Mesothelial cell of epicardium (in vitro differentiated cells): ENCODE measurements around the gene CDC42BPA. TPM values are rescaled to one million over a fixed set of nuclear protein-coding genes. Genes with fewer than 3 reads are reported as not detected.

ENCODE experiments used
- DNase-seq, 2 experiments: peaks; one replicate each; pipeline ENCODE4 v3.0.0; 2021; ENCODE audit warnings: low spot score in 2 of 2; ENCODE audit not compliant: unreplicated experiment in 2 of 2
- H3K27ac Mint-ChIP-seq: 2 replicates; pipeline ENCODE4 v1.8.0; 2021; ENCODE audit warnings: mixed read lengths
- H3K27me3 Mint-ChIP-seq: 2 replicates; pipeline ENCODE4 v1.8.0; 2021; ENCODE audit warnings: low read depth, mixed read lengths
- H3K36me3 Mint-ChIP-seq: 2 replicates; pipeline ENCODE4 v1.8.0; 2021; ENCODE audit warnings: mixed read lengths
- H3K4me1 Mint-ChIP-seq: 2 replicates; pipeline ENCODE4 v1.8.0; 2021; ENCODE audit warnings: mixed read lengths
- H3K4me3 Mint-ChIP-seq: 2 replicates; pipeline ENCODE4 v1.8.0; 2021; ENCODE audit warnings: mild to moderate bottlenecking, moderate library complexity, mixed read lengths
- H3K9me3 Mint-ChIP-seq: 2 replicates; pipeline ENCODE4 v1.8.0; 2021; ENCODE audit warnings: mixed read lengths
- total RNA-seq: library from RNA; stranded (reverse); gene quantifications from 3 replicates; pipeline ENCODE4 v1.2.1, GENCODE V29; 2021
- TF ChIP-seq, protein P1 (sequence below): fragments of 200-600 bp; sonication (generic); IDR thresholded peaks from one replicate; pipeline ENCODE4 v1.5.0; 2021; ENCODE audit warnings: antibody characterized with exemption; ENCODE audit not compliant: unreplicated experiment

The CDC42BPA gene
- total RNA-seq, 1 donor from 2014 or later, result 44.4 TPM

GRCh38 chr1:226948996-226949395 is 369.3 kb downstream of the CDC42BPA start:
- no peaks in the 10 kb centered on the region for H3K4me1 Mint-ChIP-seq
- H3K27ac Mint-ChIP-seq, result no peak overlapping the region
- H3K27me3 Mint-ChIP-seq, result no peaks in the 10 kb centered on the region
- DNase-seq, result no peak
- H3K4me3 Mint-ChIP-seq, result no peak overlapping the region
- H3K36me3 Mint-ChIP-seq, result no peaks in the 10 kb centered on the region
- TF ChIP-seq, protein P1, sequence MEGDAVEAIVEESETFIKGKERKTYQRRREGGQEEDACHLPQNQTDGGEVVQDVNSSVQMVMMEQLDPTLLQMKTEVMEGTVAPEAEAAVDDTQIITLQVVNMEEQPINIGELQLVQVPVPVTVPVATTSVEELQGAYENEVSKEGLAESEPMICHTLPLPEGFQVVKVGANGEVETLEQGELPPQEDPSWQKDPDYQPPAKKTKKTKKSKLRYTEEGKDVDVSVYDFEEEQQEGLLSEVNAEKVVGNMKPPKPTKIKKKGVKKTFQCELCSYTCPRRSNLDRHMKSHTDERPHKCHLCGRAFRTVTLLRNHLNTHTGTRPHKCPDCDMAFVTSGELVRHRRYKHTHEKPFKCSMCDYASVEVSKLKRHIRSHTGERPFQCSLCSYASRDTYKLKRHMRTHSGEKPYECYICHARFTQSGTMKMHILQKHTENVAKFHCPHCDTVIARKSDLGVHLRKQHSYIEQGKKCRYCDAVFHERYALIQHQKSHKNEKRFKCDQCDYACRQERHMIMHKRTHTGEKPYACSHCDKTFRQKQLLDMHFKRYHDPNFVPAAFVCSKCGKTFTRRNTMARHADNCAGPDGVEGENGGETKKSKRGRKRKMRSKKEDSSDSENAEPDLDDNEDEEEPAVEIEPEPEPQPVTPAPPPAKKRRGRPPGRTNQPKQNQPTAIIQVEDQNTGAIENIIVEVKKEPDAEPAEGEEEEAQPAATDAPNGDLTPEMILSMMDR, result no peak
- peaks cover 9% of the 10 kb centered on the region for H3K9me3 Mint-ChIP-seq

DNA sequence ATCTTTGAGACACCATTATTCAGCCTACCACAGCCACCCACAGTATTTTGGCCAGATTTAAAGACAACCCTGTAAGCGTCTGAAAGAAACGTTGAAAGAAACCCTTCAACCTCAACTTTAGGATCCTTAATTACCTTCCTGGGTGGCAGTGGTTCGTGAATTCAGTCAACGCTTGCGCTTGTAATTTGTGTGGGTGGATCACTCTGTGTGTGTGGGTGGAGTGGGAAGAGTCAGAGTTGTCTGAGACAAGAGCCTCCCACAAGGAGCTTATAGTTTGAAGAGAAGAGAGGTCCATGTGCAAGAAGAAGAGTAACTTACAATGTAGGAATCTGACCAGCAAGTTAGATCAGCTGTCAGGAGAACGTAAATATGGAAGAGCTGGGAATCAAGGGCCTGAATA is 369.8 kb downstream of the CDC42BPA start:
- Mint-ChIP-seq H3K9me3 (peaks cover 9% of the 10 kb centered on the region), H3K36me3 (no peaks in the 10 kb centered on the region), H3K4me1 (no peaks in the 10 kb centered on the region), H3K27me3 (no peaks in the 10 kb centered on the region), H3K27ac (no peak overlapping the region), H3K4me3 (no peak overlapping the region)
- no peak for DNase-seq
- TF ChIP-seq, protein P1, result no peak

DNA sequence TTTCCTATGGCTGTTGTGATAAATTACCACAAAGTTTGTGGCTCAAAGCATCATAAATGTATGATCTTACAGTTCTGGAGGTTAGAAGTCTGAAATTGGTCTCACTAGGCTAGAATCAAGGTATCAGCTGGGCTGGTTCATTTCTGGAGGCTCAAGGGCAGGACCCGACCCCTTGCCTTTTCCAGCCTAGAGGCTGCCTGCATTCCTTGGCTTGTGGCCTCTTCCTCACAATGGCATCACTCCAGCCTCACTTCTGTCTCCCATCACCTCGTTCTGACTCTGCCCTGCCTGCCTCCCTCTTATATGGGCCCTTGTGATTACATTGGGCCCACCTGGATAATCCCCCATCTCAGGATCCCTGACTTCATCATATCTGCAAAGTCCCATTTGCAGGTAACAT is 370.2 kb downstream of the CDC42BPA start:
- H3K9me3 Mint-ChIP-seq, result peaks cover 9% of the 10 kb centered on the region

DNA sequence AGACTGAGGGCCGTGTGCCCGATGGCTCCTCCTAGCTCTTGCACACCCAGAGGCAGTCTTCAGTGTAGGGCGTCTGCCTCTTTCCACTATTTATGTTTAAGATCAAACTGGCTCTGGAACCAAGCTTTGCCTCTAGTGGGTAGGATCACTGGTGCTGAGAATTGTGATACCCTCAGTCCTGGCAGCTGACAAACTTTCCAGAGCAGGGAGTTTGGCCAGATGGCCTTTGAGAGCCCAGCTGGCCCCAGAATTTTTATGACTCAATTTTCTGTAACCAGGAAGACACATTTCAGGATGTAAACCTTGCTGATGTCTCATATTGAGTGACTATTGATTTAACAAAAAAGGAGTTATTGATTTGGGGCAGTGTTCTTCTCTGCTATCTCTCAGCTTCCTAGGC is 371.5 kb downstream of the CDC42BPA start:
- Mint-ChIP-seq H3K9me3 (peaks cover 9% of the 10 kb centered on the region), H3K27ac (no peak overlapping the region), H3K4me1 (no peaks in the 10 kb centered on the region), H3K27me3 (no peaks in the 10 kb centered on the region), H3K4me3 (no peak overlapping the region), H3K36me3 (no peaks in the 10 kb centered on the region)
- DNase-seq, result no peak
- TF ChIP-seq, protein P1, result no peak

More for the DNA sequence above, 370.2 kb downstream of the CDC42BPA start:
- Mint-ChIP-seq H3K36me3 (no peaks in the 10 kb centered on the region), H3K27ac (no peak overlapping the region), H3K27me3 (no peaks in the 10 kb centered on the region), H3K4me3 (no peak overlapping the region), H3K4me1 (no peaks in the 10 kb centered on the region)
- DNase-seq, result no peak
- TF ChIP-seq, protein P1, result no peak

DNA sequence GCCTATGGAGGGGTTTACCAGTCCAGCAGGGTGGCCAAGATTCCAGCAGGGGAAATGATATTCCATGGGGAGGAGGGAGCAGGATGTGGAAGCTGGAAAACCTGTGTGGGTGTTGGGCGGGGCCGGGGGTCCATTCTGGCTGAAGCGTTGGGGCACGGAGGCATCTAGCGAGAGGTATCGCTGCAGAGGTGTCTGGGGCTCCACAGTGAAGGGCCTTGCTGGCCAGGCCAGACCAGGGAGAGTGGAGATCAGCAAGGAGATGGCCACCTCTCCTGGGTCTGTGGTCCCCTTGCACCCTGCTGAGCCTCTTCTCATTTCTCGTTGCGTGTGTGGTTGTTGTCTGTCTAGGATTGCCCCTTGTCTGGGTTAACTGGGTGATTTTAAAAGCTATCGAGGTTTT is 372.0 kb downstream of the CDC42BPA start:
- Mint-ChIP-seq H3K36me3 (no peaks in the 10 kb centered on the region), H3K9me3 (peaks cover 9% of the 10 kb centered on the region), H3K4me3 (no peak overlapping the region), H3K27ac (no peak overlapping the region), H3K4me1 (no peaks in the 10 kb centered on the region), H3K27me3 (no peaks in the 10 kb centered on the region)
- TF ChIP-seq, protein P1, result no peak
- DNase-seq, result no peak

GRCh38 chr1:226945858-226946245 is 372.4 kb downstream of the CDC42BPA start:
- Mint-ChIP-seq H3K4me1 (peaks cover 4% of the 10 kb centered on the region), H3K27ac (no peak overlapping the region), H3K36me3 (no peaks in the 10 kb centered on the region), H3K27me3 (no peaks in the 10 kb centered on the region), H3K9me3 (peaks cover 9% of the 10 kb centered on the region), H3K4me3 (no peak overlapping the region)
- no peak for DNase-seq
- TF ChIP-seq, protein P1, result no peak
